Activated naive CD8-positive, alpha-beta T cell treated with anti-CD3 and anti-CD28 coated beads, Interleukin-2, amount 10 ng/mL, durations not matched to agents 7 days and 5 days (primary cell): ENCODE results near the gene TBC1D8B. TPM values are rescaled to one million over a fixed set of nuclear protein-coding genes. Genes with fewer than 3 reads are reported as not detected.
A peak's percentile ranks its signal among the peaks of the same experiment; 100 is the strongest.
"Not testable (repeated sequence)": the region's sequence is repeated elsewhere in the genome, so short reads cannot be mapped to it uniquely, and the experiment has no call there.

Experiments used
- ATAC-seq: fragments of 150-1000 bp; cut with Tn5 transposase; one replicate; pipeline ENCODE4 v1.10.0; 2021; ENCODE audit warnings: low read depth, moderate library complexity
- POLR2A ChIA-PET: fragments of 350-600 bp; sonication (Branson Sonifier 250); formaldehyde crosslinking; loops from one replicate; lab custom pipeline; 2021; ENCODE audit warnings: antibody characterized with exemption; lab: Charles Lee
- DNase-seq: peaks from one replicate; pipeline ENCODE4 v3.0.0; 2021
- H3K27ac Mint-ChIP-seq: one replicate; pipeline ENCODE4 v1.8.0; 2022; ENCODE audit warnings: mild to moderate bottlenecking, mixed read lengths
- H3K27me3 Mint-ChIP-seq: one replicate; pipeline ENCODE4 v1.8.0; 2022; ENCODE audit warnings: mild to moderate bottlenecking, moderate library complexity, mixed read lengths
- H3K36me3 Mint-ChIP-seq: one replicate; pipeline ENCODE4 v1.8.0; 2021; ENCODE audit warnings: mild to moderate bottlenecking, mixed read lengths
- H3K4me1 Mint-ChIP-seq: one replicate; pipeline ENCODE4 v1.8.0; 2021; ENCODE audit warnings: mixed read lengths
- H3K4me3 Mint-ChIP-seq: one replicate; pipeline ENCODE4 v1.8.0; 2022; ENCODE audit warnings: mild to moderate bottlenecking, moderate library complexity, mixed read lengths
- H3K9me3 Mint-ChIP-seq: one replicate; pipeline ENCODE4 v1.8.0; 2021; ENCODE audit warnings: mixed read lengths
- total RNA-seq, 2 experiments: library from RNA; stranded (reverse); gene quantifications; one replicate each; pipeline ENCODE4 v1.2.3, GENCODE V29; 2021

TBC1D8B gene
- total RNA-seq, 2 experiments from 2014 or later = 1.4 to 2.2 TPM

GRCh38 chrX:106872796-106873195 is 70.3 kb downstream of the TBC1D8B start:
- H3K27me3 Mint-ChIP-seq, ATAC-seq, POLR2A ChIA-PET, H3K27ac Mint-ChIP-seq, H3K4me3 Mint-ChIP-seq, DNase-seq, H3K36me3 Mint-ChIP-seq, H3K9me3 Mint-ChIP-seq, H3K4me1 Mint-ChIP-seq: not testable (repeated sequence)

GRCh38 chrX:106874075-106874474 is 71.6 kb downstream of the TBC1D8B start:
- Mint-ChIP-seq H3K27ac (no peak overlapping the region), H3K9me3 (no peaks in the 10 kb centered on the region), H3K4me1 (no peaks in the 10 kb centered on the region), H3K36me3 (no peaks in the 10 kb centered on the region), H3K27me3 (peaks cover 4% of the 10 kb centered on the region), H3K4me3 (no peak overlapping the region)
- DNase-seq (no peak), ATAC-seq (no peak)
- POLR2A ChIA-PET = no interaction called here

GRCh38 chrX:106875151-106875550 is 72.7 kb downstream of the TBC1D8B start:
- Mint-ChIP-seq H3K36me3 (no peaks in the 10 kb centered on the region), H3K4me1 (no peaks in the 10 kb centered on the region), H3K4me3 (no peak overlapping the region), H3K27ac (no peak overlapping the region), H3K9me3 (no peaks in the 10 kb centered on the region), H3K27me3 (peaks cover 4% of the 10 kb centered on the region)
- DNase-seq (no peak), ATAC-seq (no peak)
- POLR2A ChIA-PET = no interaction called here

GRCh38 chrX:106889468-106889867 is 87.0 kb downstream of the TBC1D8B start:
- no peak for DNase-seq
- no peak for ATAC-seq
- Mint-ChIP-seq H3K4me1 (no peaks in the 10 kb centered on the region), H3K27me3 (peaks cover 2% of the 10 kb centered on the region), H3K4me3 (no peak overlapping the region), H3K9me3 (no peaks in the 10 kb centered on the region), H3K27ac (no peak overlapping the region), H3K36me3 (no peaks in the 10 kb centered on the region)
- POLR2A ChIA-PET = no interaction called here

GRCh38 chrX:106891762-106892460 is 89.4 kb downstream of the TBC1D8B start:
- no peaks in the 10 kb centered on the region for H3K36me3 Mint-ChIP-seq
- H3K9me3 Mint-ChIP-seq = no peaks in the 10 kb centered on the region
- ATAC-seq (no peak), DNase-seq (no peak)
- no peaks in the 10 kb centered on the region for H3K4me1 Mint-ChIP-seq
- no peaks in the 10 kb centered on the region for H3K27me3 Mint-ChIP-seq
- no peak overlapping the region for H3K4me3 Mint-ChIP-seq
- no peak overlapping the region for H3K27ac Mint-ChIP-seq
- POLR2A ChIA-PET = no interaction called here

- no peak overlapping the region for H3K4me3 Mint-ChIP-seq
- ATAC-seq (peak; percentile 63), DNase-seq (peak; percentile 31)
- no peaks in the 10 kb centered on the region for H3K9me3 Mint-ChIP-seq
- no peaks in the 10 kb centered on the region for H3K4me1 Mint-ChIP-seq
- H3K27me3 Mint-ChIP-seq = no peaks in the 10 kb centered on the region
- POLR2A ChIA-PET = no interaction called here
- no peaks in the 10 kb centered on the region for H3K36me3 Mint-ChIP-seq
- H3K27ac Mint-ChIP-seq = no peak overlapping the region
These were observed 92.0 kb downstream of the TBC1D8B start for GRCh38 chrX:106894392-106894909.

GRCh38 chrX:106894978-106895452 is 92.5 kb downstream of the TBC1D8B start:
- Mint-ChIP-seq H3K36me3 (no peaks in the 10 kb centered on the region), H3K4me1 (no peaks in the 10 kb centered on the region), H3K27me3 (no peaks in the 10 kb centered on the region), H3K4me3 (no peak overlapping the region), H3K27ac (no peak overlapping the region), H3K9me3 (no peaks in the 10 kb centered on the region)
- ATAC-seq (no peak), DNase-seq (no peak)
- POLR2A ChIA-PET = no interaction called here

GRCh38 chrX:106897259-106897658 is 94.8 kb downstream of the TBC1D8B start:
- H3K27me3 Mint-ChIP-seq = no peaks in the 10 kb centered on the region
- H3K9me3 Mint-ChIP-seq = no peaks in the 10 kb centered on the region
- ATAC-seq (no peak), DNase-seq (no peak)
- H3K27ac Mint-ChIP-seq = no peak overlapping the region
- H3K4me1 Mint-ChIP-seq = no peaks in the 10 kb centered on the region
- POLR2A ChIA-PET = no interaction called here
- no peak overlapping the region for H3K4me3 Mint-ChIP-seq
- no peaks in the 10 kb centered on the region for H3K36me3 Mint-ChIP-seq

- no peaks in the 10 kb centered on the region for H3K4me1 Mint-ChIP-seq
- ATAC-seq (peak; percentile 60), DNase-seq (no peak)
- no peaks in the 10 kb centered on the region for H3K36me3 Mint-ChIP-seq
- H3K27ac Mint-ChIP-seq = no peak overlapping the region
- POLR2A ChIA-PET = no interaction called here
- H3K9me3 Mint-ChIP-seq = no peaks in the 10 kb centered on the region
- no peak overlapping the region for H3K4me3 Mint-ChIP-seq
- no peaks in the 10 kb centered on the region for H3K27me3 Mint-ChIP-seq
These were observed 96.0 kb downstream of the TBC1D8B start for GRCh38 chrX:106898462-106898861.

- Mint-ChIP-seq H3K4me3 (no peak overlapping the region), H3K27ac (no peak overlapping the region), H3K4me1 (no peaks in the 10 kb centered on the region), H3K27me3 (no peaks in the 10 kb centered on the region), H3K36me3 (no peaks in the 10 kb centered on the region), H3K9me3 (no peaks in the 10 kb centered on the region)
- ATAC-seq (no peak), DNase-seq (no peak)
- POLR2A ChIA-PET = no interaction called here
These were observed 96.8 kb downstream of the TBC1D8B start for GRCh38 chrX:106899276-106899675.

GRCh38 chrX:106899841-106900240 is 97.4 kb downstream of the TBC1D8B start:
- Mint-ChIP-seq H3K27ac (no peak overlapping the region), H3K4me1 (no peaks in the 10 kb centered on the region), H3K27me3 (no peaks in the 10 kb centered on the region), H3K36me3 (no peaks in the 10 kb centered on the region), H3K9me3 (no peaks in the 10 kb centered on the region), H3K4me3 (no peak overlapping the region)
- DNase-seq (no peak), ATAC-seq (no peak)
- POLR2A ChIA-PET = no interaction called here

GRCh38 chrX:106901341-106901740 is 98.9 kb downstream of the TBC1D8B start:
- Mint-ChIP-seq H3K36me3 (no peaks in the 10 kb centered on the region), H3K4me3 (no peak overlapping the region), H3K27ac (no peak overlapping the region), H3K4me1 (no peaks in the 10 kb centered on the region), H3K9me3 (no peaks in the 10 kb centered on the region), H3K27me3 (no peaks in the 10 kb centered on the region)
- POLR2A ChIA-PET = no interaction called here
- no peak for DNase-seq
- no peak for ATAC-seq

GRCh38 chrX:106901781-106902219 is 99.3 kb downstream of the TBC1D8B start:
- Mint-ChIP-seq H3K9me3 (no peaks in the 10 kb centered on the region), H3K36me3 (no peaks in the 10 kb centered on the region), H3K4me3 (no peak overlapping the region), H3K4me1 (no peaks in the 10 kb centered on the region), H3K27me3 (no peaks in the 10 kb centered on the region), H3K27ac (no peak overlapping the region)
- no peak for ATAC-seq
- no peak for DNase-seq
- POLR2A ChIA-PET = no interaction called here

GRCh38 chrX:106902684-106903083 is 100.2 kb downstream of the TBC1D8B start:
- Mint-ChIP-seq H3K9me3 (no peaks in the 10 kb centered on the region), H3K4me3 (no peak overlapping the region), H3K36me3 (no peaks in the 10 kb centered on the region), H3K27ac (no peak overlapping the region), H3K27me3 (no peaks in the 10 kb centered on the region), H3K4me1 (no peaks in the 10 kb centered on the region)
- POLR2A ChIA-PET = no interaction called here
- ATAC-seq (no peak), DNase-seq (no peak)
